Measurements from ENCODE around the gene RAP1B. TPM values are rescaled to one million over a fixed set of nuclear protein-coding genes. Genes with fewer than 3 reads are reported as not detected.
A peak's percentile ranks its signal among the peaks of the same experiment; 100 is the strongest.
"Not testable (repeated sequence)": the region's sequence is repeated elsewhere in the genome, so short reads cannot be mapped to it uniquely, and the experiment has no call there.

Gene RAP1B
- total RNA-seq, 2 donors from 2014 or later, result 73.1 to 74.6 TPM

GRCh38 chr12:68674376-68674775 is 63.7 kb downstream of the RAP1B start:
- Histone ChIP-seq H3K4me3 (no peak overlapping the region), H3K27ac (no peak overlapping the region), H3K36me3 (no peaks in the 10 kb centered on the region), H3K27me3 (no peaks in the 10 kb centered on the region), H3K4me1 (no peaks in the 10 kb centered on the region), H3K9me3 (no peaks in the 10 kb centered on the region)
- no peak for DNase-seq (ENCODE audit: low spot score)
- TF ChIP-seq CTCF (IDR thresholded peaks at IDR 0.05), result no peak

- TF ChIP-seq CTCF (IDR thresholded peaks at IDR 0.05), result no peak
- no peaks in the 10 kb centered on the region for H3K4me1 ChIP-seq
- H3K27me3 ChIP-seq, result no peaks in the 10 kb centered on the region
- no peak overlapping the region for H3K27ac ChIP-seq
- no peaks in the 10 kb centered on the region for H3K9me3 ChIP-seq
- no peaks in the 10 kb centered on the region for H3K36me3 ChIP-seq
- no peak overlapping the region for H3K4me3 ChIP-seq
- no peak for DNase-seq (ENCODE audit: low spot score)
These were observed 64.6 kb downstream of the RAP1B start for GRCh38 chr12:68675101-68675842.

- H3K36me3 ChIP-seq; H3K4me3 ChIP-seq; DNase-seq (ENCODE audit: low spot score); H3K9me3 ChIP-seq; H3K27me3 ChIP-seq; H3K27ac ChIP-seq; H3K4me1 ChIP-seq: not testable (repeated sequence)
These were observed 66.2 kb downstream of the RAP1B start for GRCh38 chr12:68676854-68677253.

- no peaks in the 10 kb centered on the region for H3K9me3 ChIP-seq
- no peak for DNase-seq (ENCODE audit: low spot score)
- H3K4me1 ChIP-seq, result peaks cover 0 to 19% of the 10 kb centered on the region in 2 donors
- H3K36me3 ChIP-seq, result peaks cover 11% of the 10 kb centered on the region
- TF ChIP-seq CTCF (IDR thresholded peaks at IDR 0.05), result no peak
- H3K27me3 ChIP-seq, result no peaks in the 10 kb centered on the region
- peak overlapping the region; percentile 71 to 74 for H3K27ac ChIP-seq
- H3K4me3 ChIP-seq, result peak overlapping the region; percentile 68 to 86
These were observed 75.5 kb downstream of the RAP1B start for GRCh38 chr12:68686262-68686594.

GRCh38 chr12:68686595-68687521 is 76.2 kb downstream of the RAP1B start, which contains the start of gene NUP107:
TSS of gene NUP107 (plus strand) at chr12:68686978. CDS start at chr12:68687066, 88 bp downstream.
- Histone ChIP-seq H3K4me3 (peak within 1 kb of the TSS; percentile 68 to 86), H3K36me3 (peaks cover 18% of the 10 kb centered on the region), H3K27me3 (no peaks in the 10 kb centered on the region), H3K9me3 (no peaks in the 10 kb centered on the region), H3K4me1 (peaks cover 0 to 19% of the 10 kb centered on the region in 2 donors), H3K27ac (peak within 1 kb of the TSS; percentile 71 to 74)
- peak in 1 of 2 donors; percentile 25 for TF ChIP-seq CTCF (IDR thresholded peaks at IDR 0.05)
- peak; percentile 99 for DNase-seq (ENCODE audit: low spot score)

- H3K4me3 ChIP-seq, result no peak overlapping the region
- DNase-seq (ENCODE audit: low spot score), result no peak
- peaks cover 61% of the 10 kb centered on the region for H3K36me3 ChIP-seq
- no peaks in the 10 kb centered on the region for H3K27me3 ChIP-seq
- H3K4me1 ChIP-seq, result no peaks in the 10 kb centered on the region
- H3K9me3 ChIP-seq, result no peaks in the 10 kb centered on the region
- no peak overlapping the region for H3K27ac ChIP-seq
- TF ChIP-seq CTCF (IDR thresholded peaks at IDR 0.05), result no peak
These were observed 84.8 kb downstream of the RAP1B start for GRCh38 chr12:68695454-68695853.

Measured in right atrium auricular region (tissue), 2 donors.